HG02571 (cell line): ENCODE data around the gene GAB4.
"Not testable (repeated sequence)": the region's sequence is repeated elsewhere in the genome, so short reads cannot be mapped to it uniquely, and the experiment has no call there.

Source experiments
- ATAC-seq: cut with Tn5 transposase; IDR thresholded peaks from one replicate; pipeline ENCODE4 v1.9.1; 2021; ENCODE audit warnings: mild to moderate bottlenecking, moderate library complexity; ENCODE audit not compliant: unreplicated experiment

Gene GAB4, protein sequence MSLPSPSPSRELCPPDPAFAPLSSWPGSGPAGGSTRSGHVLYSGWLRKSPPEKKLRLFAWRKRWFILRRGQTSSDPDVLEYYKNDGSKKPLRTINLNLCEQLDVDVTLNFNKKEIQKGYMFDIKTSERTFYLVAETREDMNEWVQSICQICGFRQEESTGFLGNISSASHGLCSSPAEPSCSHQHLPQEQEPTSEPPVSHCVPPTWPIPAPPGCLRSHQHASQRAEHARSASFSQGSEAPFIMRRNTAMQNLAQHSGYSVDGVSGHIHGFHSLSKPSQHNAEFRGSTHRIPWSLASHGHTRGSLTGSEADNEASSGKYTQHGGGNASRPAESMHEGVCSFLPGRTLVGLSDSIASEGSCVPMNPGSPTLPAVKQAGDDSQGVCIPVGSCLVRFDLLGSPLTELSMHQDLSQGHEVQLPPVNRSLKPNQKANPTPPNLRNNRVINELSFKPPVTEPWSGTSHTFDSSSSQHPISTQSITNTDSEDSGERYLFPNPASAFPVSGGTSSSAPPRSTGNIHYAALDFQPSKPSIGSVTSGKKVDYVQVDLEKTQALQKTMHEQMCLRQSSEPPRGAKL

DNA sequence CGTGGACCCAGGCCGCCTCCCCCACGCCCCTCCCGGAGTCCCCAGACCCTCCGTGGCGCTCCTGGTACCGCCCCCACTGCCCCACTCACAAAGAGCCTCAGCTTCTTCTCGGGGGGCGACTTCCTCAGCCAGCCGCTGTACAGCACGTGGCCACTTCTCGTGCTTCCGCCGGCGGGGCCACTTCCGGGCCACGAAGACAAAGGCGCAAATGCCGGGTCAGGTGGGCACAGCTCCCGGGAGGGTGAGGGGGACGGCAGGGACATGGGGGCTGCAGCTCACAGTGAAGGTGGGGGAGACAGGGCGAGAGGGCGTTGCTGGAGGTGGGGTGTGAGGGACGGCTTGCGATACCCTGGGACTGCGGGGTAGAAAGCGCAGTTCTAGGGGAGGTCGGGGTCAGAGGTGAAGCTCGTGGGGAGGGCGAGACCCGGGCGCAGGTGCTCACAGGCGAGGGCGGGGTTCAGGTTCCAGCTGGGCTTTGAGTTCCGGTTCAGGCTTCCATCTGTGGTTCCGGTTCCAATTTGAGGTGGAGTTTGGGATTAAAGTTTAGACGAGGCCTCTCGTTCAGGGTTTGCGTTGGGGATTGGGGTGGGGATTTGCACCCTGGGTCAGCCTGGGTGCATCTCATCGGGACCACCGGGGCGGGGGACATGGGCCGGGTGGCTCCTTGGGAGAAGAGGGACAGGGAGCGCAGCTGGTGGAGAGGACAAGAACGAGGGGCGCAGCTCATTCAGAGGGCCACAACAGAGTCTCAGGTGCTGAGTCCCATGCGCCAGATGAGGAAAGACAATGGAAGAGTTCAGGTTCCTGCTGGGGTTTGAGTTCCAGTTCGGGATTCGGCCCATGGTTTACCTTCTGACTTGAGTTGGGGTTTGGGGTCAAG is at the start of gene GAB4:
GAB4 (minus strand) TSS at position 371 of the 880 bp plus-strand sequence; CDS start at position 263, 108 bp downstream.
- ATAC-seq, result no peak

DNA sequence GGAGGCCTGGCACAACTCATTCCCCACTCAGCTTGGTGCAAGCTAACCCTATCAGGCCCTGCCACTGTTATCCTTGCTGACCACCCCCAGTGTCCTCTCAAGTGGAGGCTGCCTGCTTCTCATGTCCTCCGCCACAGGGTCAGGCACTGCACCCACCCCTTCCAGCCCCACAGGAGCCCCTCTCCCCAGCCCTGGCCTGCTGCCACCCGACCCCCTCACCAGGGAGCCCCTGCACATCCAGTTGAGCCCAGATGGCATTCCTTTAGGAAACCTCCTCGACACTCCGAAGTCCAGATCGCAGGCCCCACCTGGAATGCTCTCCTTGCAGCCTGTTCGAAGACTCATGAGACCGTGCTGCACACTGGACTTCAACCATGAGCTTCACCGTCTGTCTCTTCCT is 48.8 kb upstream of the GAB4 start:
- no peak for ATAC-seq

DNA sequence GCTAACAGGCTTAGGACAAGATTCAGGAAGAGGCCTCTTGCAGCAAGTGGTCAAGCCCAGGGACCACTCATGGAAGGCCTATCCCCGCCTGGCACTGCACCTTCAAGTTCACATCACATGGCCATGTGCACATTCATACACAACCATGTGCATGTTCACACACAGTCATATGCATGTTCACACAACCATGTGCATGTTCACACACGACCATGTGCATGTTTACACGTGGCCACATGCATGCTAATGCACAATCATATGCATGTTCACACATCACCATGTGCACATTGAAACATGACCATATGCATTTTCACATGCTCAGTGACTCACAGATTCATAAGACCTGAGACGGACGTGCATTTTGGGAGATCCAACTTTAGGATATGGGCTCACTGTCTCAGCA is 48.0 kb upstream of the GAB4 start:
- ATAC-seq, result no peak

DNA sequence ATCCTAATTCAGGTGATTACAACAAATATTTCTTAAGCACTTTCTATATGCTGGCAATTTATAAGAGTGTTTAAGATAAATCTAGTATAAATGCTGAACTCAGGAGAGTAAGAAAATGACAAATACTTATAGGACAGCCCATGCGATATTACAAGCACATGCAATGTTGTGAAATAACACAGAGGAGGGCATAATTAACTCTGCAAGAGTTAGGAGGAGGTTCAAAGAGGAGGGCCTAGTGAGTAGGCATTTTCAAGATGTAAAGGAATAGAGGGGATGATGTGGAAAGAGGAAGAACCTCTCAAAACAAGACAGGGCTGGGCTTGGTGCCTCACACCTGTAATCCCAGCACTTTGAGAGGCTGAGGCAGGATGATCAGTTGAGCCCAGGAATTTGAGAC is 39.6 kb upstream of the GAB4 start:
- ATAC-seq, result no peak

DNA sequence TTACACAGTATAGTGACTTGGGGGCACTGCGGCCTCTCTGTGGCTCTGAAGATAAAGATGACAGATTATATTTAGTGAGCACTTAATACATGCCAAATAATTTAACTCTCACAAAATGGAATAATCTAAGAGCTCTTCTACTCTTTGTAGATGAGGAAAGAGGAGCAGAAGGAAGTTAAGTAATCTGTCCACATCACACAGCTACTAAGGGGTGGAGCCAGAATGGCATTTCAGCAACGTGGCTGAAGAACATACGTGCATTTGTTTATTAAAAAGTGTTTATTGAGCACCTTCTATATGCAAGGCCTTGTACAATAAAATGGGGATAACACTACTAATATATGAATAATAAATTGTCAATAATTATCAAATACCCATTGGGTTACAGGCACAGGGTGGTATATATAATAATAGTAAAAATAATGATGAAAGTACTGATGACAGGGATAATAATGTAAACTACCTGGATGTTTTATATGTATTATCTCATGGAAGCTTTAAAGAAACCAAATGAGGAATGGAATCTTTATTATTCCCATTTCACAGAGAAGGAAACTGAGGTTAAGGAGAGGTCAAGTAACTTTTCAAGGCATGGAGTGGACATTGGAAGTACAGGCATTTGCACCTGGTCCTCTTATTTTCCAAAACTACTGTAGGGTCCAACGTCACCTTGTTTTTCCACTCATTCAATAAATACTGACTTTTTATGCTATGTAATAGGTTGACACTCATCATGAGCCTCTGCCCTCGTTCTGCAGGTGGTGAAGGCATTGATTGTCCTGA is 38.7 kb upstream of the GAB4 start:
- ATAC-seq, result no peak

DNA sequence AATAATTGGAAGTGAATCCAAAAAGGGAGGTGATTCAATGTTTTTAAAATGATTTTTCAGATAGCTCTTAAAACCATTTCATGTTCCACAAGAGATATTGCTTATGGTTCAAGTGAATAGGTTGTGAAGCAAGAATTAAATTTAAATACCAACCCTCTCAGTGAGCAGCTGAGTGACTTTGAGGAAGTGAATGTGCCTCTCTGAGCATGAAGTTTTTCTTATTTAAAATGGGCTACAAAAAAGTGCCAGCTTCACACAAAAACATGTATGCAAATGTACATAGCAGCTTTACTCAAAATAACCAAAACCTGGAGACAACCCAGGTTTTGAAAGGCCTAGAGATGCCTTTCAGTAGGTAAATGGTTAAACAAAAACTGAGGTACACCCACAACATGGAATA is 35.5 kb upstream of the GAB4 start:
- no peak for ATAC-seq

DNA sequence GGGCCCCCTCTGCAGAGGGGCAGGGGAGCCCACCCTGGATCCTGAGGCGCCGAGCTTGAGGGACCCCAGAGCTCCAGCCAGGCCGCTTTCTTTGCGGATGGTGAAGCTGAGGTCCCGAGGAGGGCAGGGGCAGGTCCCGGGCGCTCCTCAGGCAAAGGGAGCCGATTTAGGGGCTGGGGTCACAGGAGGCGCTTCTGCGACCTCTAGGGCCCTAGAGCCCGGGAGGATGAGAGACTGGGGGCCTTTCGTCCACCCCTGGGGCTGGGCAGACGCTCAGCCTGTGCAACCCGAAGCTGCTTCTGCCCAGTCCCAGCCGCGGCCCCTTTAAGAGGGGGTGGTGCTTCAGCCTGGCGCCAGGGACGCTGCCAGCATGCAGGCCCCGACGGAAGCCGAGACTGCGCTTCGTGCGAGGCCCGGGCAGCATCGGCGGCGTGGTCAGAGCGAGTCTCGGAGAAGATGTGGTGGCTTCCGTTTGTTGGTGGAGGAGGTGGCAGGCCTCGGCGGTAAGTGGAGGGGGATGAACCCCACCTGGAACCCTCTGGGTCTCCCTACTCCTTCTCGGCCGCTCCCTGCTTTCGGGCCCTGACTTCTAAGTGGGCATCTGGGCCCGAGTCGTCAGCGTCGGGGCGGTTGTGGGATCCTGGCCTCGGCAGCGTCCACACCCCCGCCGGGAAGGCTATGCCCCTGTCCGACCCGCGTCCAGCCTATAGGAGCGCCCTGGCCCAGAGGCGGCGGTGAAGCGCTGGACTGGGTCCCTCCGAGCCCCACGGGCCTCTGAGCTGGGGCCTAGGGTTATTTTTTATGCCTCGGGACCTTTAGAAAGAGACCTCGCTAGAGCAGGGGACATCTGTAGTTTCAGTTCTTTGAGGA is 29.1 kb upstream of the GAB4 start:
- peak; percentile 59 for ATAC-seq

DNA sequence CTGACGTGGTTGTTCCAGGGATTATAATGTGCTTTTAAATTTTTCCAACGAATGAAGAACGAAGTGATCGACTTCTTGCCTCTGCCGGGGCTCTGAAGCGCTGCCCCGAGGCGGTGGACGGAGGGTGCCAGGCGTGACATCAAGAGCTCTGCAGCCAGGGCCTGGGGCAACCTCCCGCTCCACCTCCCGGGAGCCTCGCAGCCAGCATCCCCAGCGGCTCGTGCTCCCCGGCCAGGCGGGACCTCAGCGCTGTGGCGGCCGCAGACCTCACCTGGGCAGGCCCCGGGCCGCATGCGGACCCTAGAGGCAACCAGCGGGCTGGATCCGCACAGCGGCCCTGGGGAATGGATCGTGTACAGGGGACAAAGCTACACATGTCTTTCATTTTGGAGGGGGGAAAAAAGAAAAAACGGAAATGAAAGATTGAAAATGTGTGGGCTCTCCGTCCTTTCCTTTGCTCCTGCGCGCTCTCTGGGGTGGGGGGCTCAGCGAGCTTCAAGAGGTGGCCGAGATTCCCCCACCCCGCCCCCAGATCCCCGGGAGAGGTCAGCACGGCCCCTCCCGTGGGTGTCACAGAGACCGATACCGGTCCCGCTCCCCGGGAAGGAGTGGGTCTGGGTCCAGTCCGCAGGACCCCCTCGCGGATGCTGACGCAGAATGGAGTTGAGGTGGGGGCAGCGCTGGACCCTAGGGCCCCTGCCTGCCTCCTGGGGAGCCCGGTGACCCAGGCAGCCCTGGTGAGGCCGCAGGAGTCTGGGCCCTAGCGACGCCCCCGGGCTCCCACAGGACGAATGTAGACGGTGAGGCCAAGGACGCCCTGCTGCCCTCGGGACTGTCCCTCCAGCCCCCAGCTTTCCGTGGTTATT is 28.2 kb upstream of the GAB4 start:
- peak; percentile 22 for ATAC-seq

DNA sequence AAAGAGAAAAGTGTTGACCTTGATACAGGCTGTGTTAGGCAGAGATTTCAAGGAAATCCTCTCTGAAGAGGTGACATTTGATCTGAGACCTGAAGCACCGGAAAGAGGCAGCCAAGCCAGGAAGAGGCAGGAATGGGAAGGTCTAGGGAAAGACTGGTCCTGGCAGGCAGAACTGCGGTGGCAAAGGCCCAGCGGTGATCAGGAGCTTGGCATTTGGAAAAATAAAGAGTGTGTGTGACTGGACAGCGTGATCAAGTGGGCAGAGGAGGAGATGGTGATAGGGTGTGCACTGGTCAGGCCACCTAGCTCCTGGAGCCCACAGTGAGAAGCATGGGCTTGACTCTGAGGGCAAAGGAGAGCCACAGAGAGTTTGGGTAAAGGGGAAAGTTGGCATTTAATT is 27.2 kb upstream of the GAB4 start:
- no peak for ATAC-seq

DNA sequence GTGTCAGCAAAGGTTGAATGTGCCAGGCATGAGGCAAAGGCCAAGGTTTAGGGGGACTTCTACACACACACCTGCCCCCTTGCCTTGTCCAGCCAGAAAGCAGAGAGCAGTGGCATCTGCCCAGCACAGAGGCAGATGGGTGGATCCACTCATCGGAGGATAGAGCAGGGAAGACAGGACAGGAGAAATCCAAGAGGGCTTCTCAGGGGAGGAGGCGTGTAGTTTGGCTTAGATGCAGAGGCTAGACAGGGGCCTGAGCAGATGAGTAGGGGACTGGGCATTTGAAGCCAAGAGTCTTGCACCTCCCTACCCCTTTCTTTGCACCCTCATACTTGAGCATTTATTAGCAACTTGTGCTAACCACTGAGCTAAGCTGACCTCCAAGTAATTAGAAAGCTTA is 26.5 kb upstream of the GAB4 start:
- ATAC-seq, result not testable (repeated sequence)

DNA sequence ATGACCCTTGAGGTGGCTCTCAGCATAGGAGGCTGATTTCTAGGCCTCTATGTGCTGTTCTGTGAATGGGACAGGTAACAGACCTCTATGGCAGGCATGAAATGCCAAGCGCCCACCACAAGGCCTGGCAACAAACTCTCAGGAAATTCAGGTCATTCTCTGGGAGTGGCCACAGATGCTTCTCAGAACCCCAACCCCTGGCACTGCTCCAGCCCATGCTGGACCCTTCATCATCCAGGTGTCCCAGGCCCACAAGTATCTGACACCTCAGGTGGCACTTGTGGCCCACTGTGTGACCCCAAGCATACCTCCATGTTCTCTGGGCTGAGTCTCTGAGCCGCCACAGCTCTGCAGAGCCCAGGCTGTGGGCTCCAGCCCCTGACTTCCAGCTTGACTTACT is 24.3 kb upstream of the GAB4 start:
- ATAC-seq, result not testable (repeated sequence)

DNA sequence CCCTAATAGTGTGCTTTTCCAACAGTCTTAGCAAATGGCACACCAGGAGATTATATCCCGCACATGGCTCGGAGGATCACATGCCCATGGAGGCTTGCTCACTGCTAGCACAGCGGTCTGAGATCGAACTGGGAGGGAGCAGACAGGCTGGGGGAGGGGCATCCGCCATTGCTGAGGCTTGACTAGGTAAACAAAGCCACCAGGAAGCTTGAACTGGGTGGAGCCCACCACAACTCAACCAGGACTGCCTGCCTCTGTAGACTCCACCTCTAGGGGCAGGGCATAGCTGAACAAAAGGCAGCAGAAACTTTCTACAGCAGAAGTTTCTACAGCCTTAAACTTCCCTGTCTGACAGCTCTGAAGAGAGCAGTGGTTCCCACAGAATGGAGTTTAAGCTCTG is 16.4 kb upstream of the GAB4 start:
- not testable (repeated sequence) for ATAC-seq

DNA sequence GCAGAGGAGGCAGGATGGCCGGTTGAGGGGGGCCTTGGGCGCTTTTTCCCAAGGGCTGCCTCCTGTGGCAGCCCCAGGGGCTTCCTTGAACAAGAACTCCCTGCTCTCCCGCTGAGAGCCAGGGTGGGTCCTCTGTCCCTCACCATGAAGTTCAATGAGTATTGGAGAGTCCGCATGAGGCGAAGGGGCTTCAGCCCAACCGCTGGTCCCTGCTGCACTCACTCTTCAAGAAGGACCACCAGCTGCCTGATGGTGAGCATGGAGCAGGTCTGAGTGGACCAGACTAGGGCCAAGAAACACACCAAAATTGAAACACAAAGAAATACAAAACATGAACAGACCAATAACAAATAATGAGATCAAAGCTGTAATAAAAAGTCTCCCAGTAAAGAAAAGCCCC is 7.5 kb upstream of the GAB4 start:
- not testable (repeated sequence) for ATAC-seq

DNA sequence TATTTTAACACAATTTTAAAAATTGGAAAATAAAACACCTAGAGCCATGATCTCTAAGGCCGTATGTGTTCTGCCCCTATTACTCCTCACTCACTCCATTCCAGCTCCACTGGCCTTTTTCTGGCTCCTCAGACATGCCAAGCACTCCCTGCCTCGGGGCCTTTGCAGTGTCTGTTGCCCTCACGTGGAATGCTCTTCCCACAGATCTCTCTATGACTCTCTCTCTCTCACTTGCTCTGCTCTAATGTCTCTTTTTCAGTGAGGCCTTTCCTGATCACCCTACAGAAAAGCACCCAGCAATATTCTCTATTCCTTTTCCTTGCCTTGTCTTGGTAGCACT is 6.0 kb upstream of the GAB4 start:
- ATAC-seq, result not testable (repeated sequence)

DNA sequence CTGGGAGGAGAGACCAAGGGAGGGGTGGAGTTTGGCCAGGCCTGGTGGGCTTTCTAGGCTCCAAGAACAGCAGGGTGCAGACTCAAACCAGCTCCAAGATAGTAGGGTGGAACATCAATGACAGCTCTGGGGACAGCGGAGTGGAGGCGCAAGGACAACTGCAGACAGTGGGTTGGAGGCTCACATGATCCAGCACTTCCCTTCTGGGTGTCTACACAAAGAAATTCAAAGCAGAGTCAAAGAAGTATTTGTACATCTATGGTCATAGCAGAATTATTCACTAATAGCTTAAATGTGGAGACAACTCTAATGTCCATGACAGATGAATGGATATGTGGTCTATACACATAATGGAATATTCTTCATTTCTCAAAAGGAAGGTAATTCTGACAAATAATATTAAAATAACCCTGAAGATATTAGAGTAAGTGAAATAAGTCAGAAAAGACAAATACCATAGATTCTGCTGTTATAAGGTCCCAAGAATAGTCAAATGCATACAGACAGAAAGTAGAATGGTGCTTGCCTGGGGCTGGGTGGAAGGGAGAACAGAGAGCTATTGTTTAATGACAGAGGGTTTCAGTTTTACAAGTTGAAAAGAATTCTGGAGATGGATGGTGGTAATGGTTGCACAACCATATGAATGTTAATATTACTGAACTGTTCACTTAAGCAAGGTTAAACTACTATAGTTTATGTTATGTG is 5.5 kb upstream of the GAB4 start:
- ATAC-seq, result no peak

DNA sequence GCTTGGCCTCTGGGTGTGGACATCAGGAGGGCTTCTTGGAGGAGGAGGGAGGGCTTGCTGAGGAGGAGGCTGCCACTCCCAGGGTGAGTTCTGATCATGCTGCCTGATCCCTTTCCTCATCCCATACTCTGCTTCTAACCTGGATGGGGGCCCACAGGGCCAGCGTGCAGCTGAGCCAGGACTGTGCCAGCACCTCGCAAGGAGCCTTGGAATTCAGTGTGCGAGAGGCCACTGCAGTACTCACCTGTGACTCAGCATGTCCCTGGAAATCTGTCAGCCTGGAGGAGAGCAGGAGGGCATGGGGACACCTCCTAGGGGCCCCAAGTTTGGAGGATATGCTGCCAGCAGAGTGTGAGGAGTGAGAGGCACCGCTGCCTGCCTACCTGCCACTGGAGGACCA is 4.2 kb upstream of the GAB4 start:
- ATAC-seq, result no peak

DNA sequence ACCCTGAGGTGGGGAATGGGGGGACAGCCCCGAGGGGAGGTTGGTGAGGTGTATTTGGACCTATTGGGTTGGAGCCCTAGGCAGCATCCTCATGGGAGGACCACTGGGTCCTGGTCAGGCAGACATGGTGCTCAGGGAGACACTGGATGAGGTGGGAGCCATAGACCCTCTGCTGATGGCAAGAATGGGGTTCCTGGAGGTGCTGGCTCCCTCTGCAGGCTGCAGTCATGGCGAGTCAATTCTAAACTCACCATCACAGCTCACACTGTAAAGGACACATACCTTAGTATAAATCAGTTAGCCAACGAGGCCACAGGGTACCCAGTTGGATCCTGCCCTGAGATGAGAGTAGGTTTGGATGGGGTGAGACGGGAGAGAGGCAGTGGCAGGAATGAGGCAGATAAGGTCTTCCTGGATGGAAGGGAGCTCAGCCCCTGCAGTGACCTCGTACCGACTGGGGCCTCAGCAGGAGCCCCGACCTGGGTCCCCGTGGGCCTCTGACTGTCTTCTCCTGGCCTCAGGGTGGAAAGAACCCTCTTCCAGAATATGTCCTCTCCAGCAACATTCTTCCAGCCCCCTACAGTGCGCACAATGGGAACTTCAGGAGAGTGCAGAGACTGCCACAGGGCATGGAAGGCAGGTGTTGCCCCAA is 1.7 kb upstream of the GAB4 start:
- no peak for ATAC-seq

DNA sequence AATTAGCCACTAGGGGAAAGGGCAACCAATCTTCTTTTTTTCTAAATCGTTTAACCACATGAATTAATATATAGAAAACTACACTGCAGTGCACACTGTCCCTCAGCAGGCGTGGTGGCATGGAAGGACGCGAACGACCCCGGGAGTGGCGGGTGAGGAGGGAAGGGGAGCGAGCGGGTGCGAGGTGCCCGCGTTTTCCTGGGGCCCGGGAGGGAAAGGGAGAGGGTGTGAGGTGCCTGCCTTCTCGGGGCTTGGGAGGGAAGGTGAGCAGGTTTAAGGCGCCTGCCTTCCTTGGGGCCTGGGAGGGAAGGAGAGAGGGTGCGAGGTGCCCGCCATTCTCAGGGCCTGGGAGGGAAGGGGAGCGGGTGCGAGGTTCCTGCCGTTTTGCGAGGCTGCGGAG is 765 bp downstream of the GAB4 start:
- ATAC-seq, result no peak
